ENCODE results near the gene REG3A. TPM values are rescaled to one million over a fixed set of nuclear protein-coding genes. Genes with fewer than 3 reads are reported as not detected.

The REG3A gene
- total and polyA plus RNA-seq, 2 experiments from 2014 or later = 0.30 to 0.70 TPM

GRCh38 chr2:79162132-79162531 lies 2.6 kb upstream of the REG3A start:
- Histone ChIP-seq H3K4me1 (ENCODE audit: low read depth) (peaks cover 15% of the 10 kb centered on the region), H3K27ac (peak overlapping the region; percentile 24), H3K9me3 (ENCODE audit: low read depth) (no peaks in the 10 kb centered on the region), H3K4me3 (no peak overlapping the region), H3K27me3 (no peaks in the 10 kb centered on the region), H3K36me3 (no peaks in the 10 kb centered on the region)
- peak in 1 of 2 donors; percentile 2 for DNase-seq (ENCODE audit: low read depth in 1 of 2, low spot score in 1 of 2)
- TF ChIP-seq CTCF (IDR thresholded peaks at IDR 0.05; ENCODE audit: low read depth, low read length) = no peak

DNA sequence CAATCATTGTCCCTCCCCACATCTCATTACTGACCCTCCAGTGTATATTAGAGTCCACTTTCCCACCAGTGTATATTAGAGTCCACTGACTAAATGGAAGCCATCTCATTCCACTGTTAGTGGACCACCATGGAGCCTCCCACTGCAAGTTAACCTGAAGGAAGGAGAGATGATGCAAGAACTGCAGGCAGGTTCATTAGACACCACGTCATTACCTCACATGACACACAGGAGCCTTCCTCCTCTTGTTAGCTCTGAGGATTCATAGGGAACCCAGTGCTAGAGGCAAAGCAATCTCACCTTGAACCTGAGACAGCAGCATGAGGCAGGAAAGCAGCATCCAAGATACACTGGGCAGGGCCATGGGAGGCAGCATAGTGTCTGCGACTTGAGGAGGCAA lies 523 bp downstream of the REG3A start:
- H3K27ac ChIP-seq = no peak overlapping the region
- peaks cover 18% of the 10 kb centered on the region for H3K4me1 ChIP-seq (ENCODE audit: low read depth)
- no peak overlapping the region for H3K4me3 ChIP-seq
- no peak for DNase-seq (ENCODE audit: low read depth in 1 of 2, low spot score in 1 of 2)
- H3K9me3 ChIP-seq (ENCODE audit: low read depth) = no peaks in the 10 kb centered on the region
- TF ChIP-seq CTCF (IDR thresholded peaks at IDR 0.05; ENCODE audit: low read depth, low read length) = no peak
- H3K36me3 ChIP-seq = no peaks in the 10 kb centered on the region
- H3K27me3 ChIP-seq = no peaks in the 10 kb centered on the region

GRCh38 chr2:79155826-79156476 lies 3.6 kb downstream of the REG3A start:
- no peak for DNase-seq (ENCODE audit: low read depth in 1 of 2, low spot score in 1 of 2)
- no peak overlapping the region for H3K27ac ChIP-seq
- no peak for TF ChIP-seq CTCF (IDR thresholded peaks at IDR 0.05; ENCODE audit: low read depth, low read length)
- H3K9me3 ChIP-seq (ENCODE audit: low read depth) = no peaks in the 10 kb centered on the region
- H3K27me3 ChIP-seq = no peaks in the 10 kb centered on the region
- H3K4me1 ChIP-seq (ENCODE audit: low read depth) = peaks cover 8% of the 10 kb centered on the region
- H3K4me3 ChIP-seq = no peak overlapping the region
- no peaks in the 10 kb centered on the region for H3K36me3 ChIP-seq

GRCh38 chr2:79139423-79139822 lies 20.1 kb downstream of the REG3A start:
- DNase-seq (ENCODE audit: low read depth in 1 of 2, low spot score in 1 of 2) = no peak
- no peaks in the 10 kb centered on the region for H3K9me3 ChIP-seq (ENCODE audit: low read depth)
- H3K4me1 ChIP-seq (ENCODE audit: low read depth) = no peaks in the 10 kb centered on the region
- no peaks in the 10 kb centered on the region for H3K27me3 ChIP-seq
- no peak overlapping the region for H3K4me3 ChIP-seq
- TF ChIP-seq CTCF (IDR thresholded peaks at IDR 0.05; ENCODE audit: low read depth, low read length) = no peak
- H3K27ac ChIP-seq = no peak overlapping the region
- no peaks in the 10 kb centered on the region for H3K36me3 ChIP-seq

DNA sequence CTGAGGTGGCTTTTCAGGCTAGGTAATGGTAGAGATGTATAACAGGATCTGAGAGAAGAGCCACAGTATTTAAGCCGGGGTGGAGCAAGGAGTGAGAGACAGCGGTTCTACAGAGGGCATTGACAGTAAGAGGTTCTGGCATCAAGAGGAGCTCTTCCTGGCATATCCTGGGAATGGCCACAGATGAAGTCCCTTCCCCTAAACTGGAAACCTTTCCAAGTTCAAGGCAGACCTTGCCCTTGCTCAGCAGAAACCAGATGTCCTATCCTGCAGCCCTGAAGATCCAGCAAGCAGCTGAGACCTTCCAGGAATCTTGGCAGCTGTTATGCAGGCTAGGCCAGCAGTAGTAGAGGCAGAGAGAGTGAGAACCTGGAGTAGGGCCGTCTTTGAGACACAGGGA lies 21.2 kb downstream of the REG3A start:
- no peaks in the 10 kb centered on the region for H3K36me3 ChIP-seq
- H3K4me1 ChIP-seq (ENCODE audit: low read depth) = peaks cover under 1% of the 10 kb centered on the region
- no peak overlapping the region for H3K4me3 ChIP-seq
- H3K9me3 ChIP-seq (ENCODE audit: low read depth) = no peaks in the 10 kb centered on the region
- no peak for TF ChIP-seq CTCF (IDR thresholded peaks at IDR 0.05; ENCODE audit: low read depth, low read length)
- H3K27me3 ChIP-seq = no peaks in the 10 kb centered on the region
- H3K27ac ChIP-seq = no peak overlapping the region
- no peak for DNase-seq (ENCODE audit: low read depth in 1 of 2, low spot score in 1 of 2)

Measured in cardiac muscle cell (in vitro differentiated cells and primary cell).